ENCODE measurements around the gene AP2A2. TPM values are rescaled to one million over a fixed set of nuclear protein-coding genes. Genes with fewer than 3 reads are reported as not detected.
A peak's percentile ranks its signal among the peaks of the same experiment; 100 is the strongest.

AP2A2 gene
- total and polyA plus RNA-seq, 11 donors: 20.4 to 71.4 (median 36.5) TPM

GRCh38 chr11:928786-929185, 3.1 kb downstream of the AP2A2 start:
- 80 to 92% (median 90%) methylated on average over 8 of the region's 8 CpGs for WGBS, 4 donors
- Histone ChIP-seq H3K27ac (peak overlapping the region in 2 of 12 donors; percentile 4 to 90), H3K4me1 (peaks cover 20 to 84% (median 67%) of the 10 kb centered on the region in 12 donors), H3K36me3 (peaks cover 0 to 18% (median 10%) of the 10 kb centered on the region in 9 donors), H3K27me3 (no peaks in the 10 kb centered on the region), H3K4me3 (peak overlapping the region in 1 of 12 donors; percentile 98), H3K9me3 (no peaks in the 10 kb centered on the region)
- TF ChIP-seq CTCF (IDR thresholded peaks at IDR 0.05) (no peak), POLR2A (IDR thresholded peaks at IDR 0.05) (no peak)
- ATAC-seq (no peak), DNase-seq (peak in 1 of 5 donors; percentile 33)
- intact Hi-C loops (cut with DNase I): loop anchor here in 5 of 10 donors (5.0 to 10.0 kb wide), 2 partner anchors 39 to 126 kb away; no protein-coding TSS in a partner anchor

DNA sequence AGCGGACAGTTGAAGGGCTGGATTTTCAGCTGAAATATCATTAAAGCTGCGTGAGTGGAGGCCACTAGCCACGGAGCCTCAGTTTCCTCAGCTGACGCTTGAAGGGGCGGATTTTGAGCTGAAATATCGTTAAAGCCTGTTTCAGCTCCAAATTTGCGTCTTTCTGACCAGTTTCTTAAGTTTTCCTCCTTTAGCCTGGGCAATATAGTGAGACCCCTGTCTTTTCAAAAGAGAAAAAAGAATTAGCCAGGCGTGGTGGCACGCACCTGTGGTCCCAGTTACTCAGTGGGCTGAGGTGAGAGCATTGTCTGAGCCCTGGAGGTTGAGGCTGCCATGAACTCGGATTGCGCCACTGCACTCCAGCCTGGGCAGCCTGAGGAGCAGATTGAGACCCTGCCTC, 3.7 kb downstream of the AP2A2 start:
- WGBS, 4 donors: 93 to 98% (median 96%) methylated on average over 9 to 11 of the region's 11 CpGs
- peaks cover 20 to 88% (median 71%) of the 10 kb centered on the region in 12 donors for H3K4me1 ChIP-seq
- H3K36me3 ChIP-seq: peaks cover 0 to 18% (median 10%) of the 10 kb centered on the region in 9 donors
- no peak for ATAC-seq
- H3K9me3 ChIP-seq: no peaks in the 10 kb centered on the region
- no peak overlapping the region for H3K4me3 ChIP-seq
- H3K27ac ChIP-seq: peak overlapping the region in 1 of 12 donors; percentile 32
- intact Hi-C loops (cut with DNase I): loop anchor here in 5 of 10 donors (5.0 to 10.0 kb wide), 2 partner anchors 38 to 125 kb away; no protein-coding TSS in a partner anchor
- TF ChIP-seq CTCF (IDR thresholded peaks at IDR 0.05): no peak
- TF ChIP-seq POLR2A (IDR thresholded peaks at IDR 0.05): no peak
- no peaks in the 10 kb centered on the region for H3K27me3 ChIP-seq
- peak in 1 of 5 donors; percentile 10 for DNase-seq

GRCh38 chr11:931385-931784, 5.7 kb downstream of the AP2A2 start:
- peak overlapping the region in 7 of 12 donors; percentile 42 to 91 (median 54) for H3K27ac ChIP-seq

More at GRCh38 chr11:931385-931784, 5.7 kb downstream of the AP2A2 start:
- Histone ChIP-seq H3K4me1 (peaks cover 20 to 83% (median 63%) of the 10 kb centered on the region in 12 donors), H3K27me3 (no peaks in the 10 kb centered on the region), H3K36me3 (peaks cover 0 to 18% (median 10%) of the 10 kb centered on the region in 9 donors), H3K4me3 (no peak overlapping the region), H3K9me3 (no peaks in the 10 kb centered on the region)
- intact Hi-C loops (cut with DNase I): no loop called here
- 33 to 57% (median 48%) methylated on average over 3 of the region's 3 CpGs for WGBS, 4 donors
- DNase-seq (no peak), ATAC-seq (peak in 2 of 4 donors; percentile 8 to 50)
- no peak for TF ChIP-seq CTCF (IDR thresholded peaks at IDR 0.05)
- no peak for TF ChIP-seq POLR2A (IDR thresholded peaks at IDR 0.05)
